CD14-positive monocyte (primary cell): ENCODE data around the gene CWC15. TPM values are rescaled to one million over a fixed set of nuclear protein-coding genes. Genes with fewer than 3 reads are reported as not detected.

Experiments
- DNase-seq, 3 donors: peaks; one replicate each; pipeline ENCODE4 v3.0.0-alpha.2; 2011 to 2022
- H2AFZ ChIP-seq: 2 replicates; pipeline ENCODE4 v1.6.0; 2012; ENCODE audit warnings: mild to moderate bottlenecking, low read depth, low read length, inconsistent platforms; ENCODE audit not compliant: insufficient read depth, poor library complexity, severe bottlenecking
- H3K27ac ChIP-seq, 2 donors: 1 replicate in 1 of 2; 2 replicates in 1 of 2; pipeline ENCODE4 v1.5.1; 2012 to 2013; ENCODE audit warnings: low read length in 2 of 2, control low read depth in 1 of 2, inconsistent platforms in 1 of 2, low read depth in 1 of 2, mild to moderate bottlenecking in 1 of 2
- H3K27me3 ChIP-seq, 2 donors: one replicate each; pipeline versions ENCODE4 v1.6.0 to v1.6.1; 2011 to 2013; ENCODE audit warnings: low read length in 2 of 2; ENCODE audit not compliant: control insufficient read depth in 2 of 2, insufficient read depth in 2 of 2
- H3K36me3 ChIP-seq, 2 donors: replicated peaks in 1 of 2; 1 replicate in 1 of 2; 2 replicates in 1 of 2; pipeline versions ENCODE4 v1.5.1 to v1.6.1; 2012 to 2013; ENCODE audit warnings: low read length in 2 of 2, control low read depth in 1 of 2, inconsistent platforms in 1 of 2, mild to moderate bottlenecking in 1 of 2; ENCODE audit not compliant: insufficient read depth in 2 of 2, control insufficient read depth in 1 of 2
- H3K4me1 ChIP-seq, 2 donors: 1 replicate in 1 of 2; 2 replicates in 1 of 2; pipeline versions ENCODE4 v1.5.1 to v1.6.1; 2012 to 2013; ENCODE audit warnings: low read length in 2 of 2, control low read depth in 1 of 2, inconsistent platforms in 1 of 2, mild to moderate bottlenecking in 1 of 2, moderate library complexity in 1 of 2; ENCODE audit not compliant: insufficient read depth in 2 of 2, control insufficient read depth in 1 of 2
- H3K4me2 ChIP-seq: replicated peaks from 2 replicates; pipeline ENCODE3; 2012; ENCODE audit warnings: low read length, moderate library complexity, mild to moderate bottlenecking; ENCODE audit not compliant: poor library complexity, severe bottlenecking; ENCODE audit errors: extremely low read depth
- H3K4me3 ChIP-seq, 3 experiments: fragments of 200-600 bp in 1 of 3; sonication (generic) in 1 of 3; replicated peaks in 1 of 3; 1 replicate in 2 of 3; 2 replicates in 1 of 3; pipeline ENCODE4 v1.5.1; 2011 to 2013; ENCODE audit warnings: low read length in 3 of 3, mild to moderate bottlenecking in 3 of 3, control low read depth in 2 of 3, low read depth in 2 of 3, inconsistent platforms in 1 of 3, moderate library complexity in 1 of 3
- H3K79me2 ChIP-seq: 2 replicates; pipeline ENCODE4 v1.6.0; 2012; ENCODE audit warnings: mild to moderate bottlenecking, control low read depth, inconsistent platforms, low read length, moderate library complexity; ENCODE audit not compliant: insufficient read depth
- H3K9ac ChIP-seq: 2 replicates; pipeline ENCODE4 v1.6.0; 2017; ENCODE audit warnings: low read length, mild to moderate bottlenecking; ENCODE audit not compliant: insufficient read depth, poor library complexity, severe bottlenecking
- H3K9me3 ChIP-seq, 2 donors: replicated peaks in 1 of 2; 1 replicate in 1 of 2; 2 replicates in 1 of 2; pipeline versions ENCODE4 v1.5.1 to v1.6.1; 2012 to 2013; ENCODE audit warnings: low read length in 2 of 2, control low read depth in 1 of 2; ENCODE audit not compliant: control insufficient read depth in 1 of 2, insufficient read depth in 1 of 2
- H4K20me1 ChIP-seq: 2 replicates; pipeline ENCODE4 v1.6.0; 2012; ENCODE audit warnings: mild to moderate bottlenecking, low read length, control low read depth, moderate library complexity; ENCODE audit not compliant: insufficient read depth
- H3K27ac Mint-ChIP-seq, 7 donors: one replicate each; pipeline ENCODE4 v1.8.0; 2020; ENCODE audit warnings: mild to moderate bottlenecking in 7 of 7, mixed read lengths in 7 of 7, moderate library complexity in 6 of 7, inconsistent platforms in 2 of 7
- H3K27me3 Mint-ChIP-seq, 3 donors: one replicate each; pipeline ENCODE4 v1.8.0; 2021 to 2022; ENCODE audit warnings: low read depth in 3 of 3, mild to moderate bottlenecking in 3 of 3, mixed read lengths in 3 of 3, moderate library complexity in 3 of 3, inconsistent platforms in 1 of 3
- H3K36me3 Mint-ChIP-seq, 2 donors: one replicate each; pipeline ENCODE4 v1.8.0; 2020; ENCODE audit warnings: mixed read lengths in 2 of 2, inconsistent platforms in 1 of 2, mild to moderate bottlenecking in 1 of 2
- H3K4me1 Mint-ChIP-seq: one replicate; pipeline ENCODE4 v1.8.0; 2020; ENCODE audit warnings: mild to moderate bottlenecking, mixed read lengths
- H3K4me3 Mint-ChIP-seq, 2 donors: one replicate each; pipeline ENCODE4 v1.8.0; 2020; ENCODE audit warnings: mild to moderate bottlenecking in 2 of 2, mixed read lengths in 2 of 2, moderate library complexity in 1 of 2
- H3K9me3 Mint-ChIP-seq, 7 donors: one replicate each; pipeline ENCODE4 v1.8.0; 2020 to 2022; ENCODE audit warnings: mixed read lengths in 7 of 7, mild to moderate bottlenecking in 6 of 7, moderate library complexity in 6 of 7, inconsistent platforms in 2 of 7
- CTCF ChIP-seq: fragments of 200-600 bp; IDR thresholded peaks from one replicate; pipeline ENCODE4 v1.8.0; 2022; ENCODE audit warnings: antibody characterized with exemption, mild to moderate bottlenecking
- WGBS: methylation state at CpG from one replicate; pipeline ENCODE4 v1.1.5; 2013; ENCODE audit warnings: missing lambda C conversion rate; ENCODE audit not compliant: insufficient coverage; 5-methylcytosine and 5-hydroxymethylcytosine counted together
- intact Hi-C, 2 donors: fragments of 100-400 bp; cut with micrococcal nuclease; formaldehyde crosslinking; loops; one replicate each; pipeline versions ENCODE4 v1.15.0 to v1.15.1; 2023
- polyA plus RNA-seq, 3 donors: library from polyadenylated mRNA; depleted of rRNA in 1 of 3; unstranded in 2 of 3; stranded (reverse) in 1 of 3; fragments of 300-500 nt in 2 of 3; fragments of >200 nt in 1 of 3; fragmentation: Illumina TruSeq in 2 of 3; gene quantifications; 1 replicate in 2 of 3; 2 replicates in 1 of 3; pipeline ENCODE4 v1.2.3, GENCODE V29; 2012 to 2021

CWC15 gene
- polyA plus RNA-seq, 3 donors, result 27.5 to 43.8 (median 38.9) TPM

GRCh38 chr11:94939346-94939745 lies 34.0 kb downstream of the CWC15 start:
- Histone ChIP-seq H3K36me3 (no peaks in the 10 kb centered on the region), H3K4me2 (no peak overlapping the region), H3K79me2 (no peaks in the 10 kb centered on the region), H3K4me3 (no peak overlapping the region), H2AFZ (no peak overlapping the region), H3K27ac (no peak overlapping the region), H4K20me1 (no peaks in the 10 kb centered on the region), H3K9me3 (no peaks in the 10 kb centered on the region), H3K9ac (no peak overlapping the region), H3K4me1 (no peaks in the 10 kb centered on the region), H3K27me3 (no peaks in the 10 kb centered on the region)
- no peak for DNase-seq
- Mint-ChIP-seq H3K36me3 (no peaks in the 10 kb centered on the region), H3K4me3 (no peak overlapping the region), H3K27ac (no peak overlapping the region), H3K4me1 (no peaks in the 10 kb centered on the region), H3K9me3 (peaks cover 0 to 4% (median 1%) of the 10 kb centered on the region in 7 donors), H3K27me3 (peaks cover 1 to 7% (median 3%) of the 10 kb centered on the region in 3 donors)
- WGBS, result 89% methylated on average over 2 of the region's 2 CpGs
- intact Hi-C loops, result no loop called here
- no peak for TF ChIP-seq CTCF

DNA sequence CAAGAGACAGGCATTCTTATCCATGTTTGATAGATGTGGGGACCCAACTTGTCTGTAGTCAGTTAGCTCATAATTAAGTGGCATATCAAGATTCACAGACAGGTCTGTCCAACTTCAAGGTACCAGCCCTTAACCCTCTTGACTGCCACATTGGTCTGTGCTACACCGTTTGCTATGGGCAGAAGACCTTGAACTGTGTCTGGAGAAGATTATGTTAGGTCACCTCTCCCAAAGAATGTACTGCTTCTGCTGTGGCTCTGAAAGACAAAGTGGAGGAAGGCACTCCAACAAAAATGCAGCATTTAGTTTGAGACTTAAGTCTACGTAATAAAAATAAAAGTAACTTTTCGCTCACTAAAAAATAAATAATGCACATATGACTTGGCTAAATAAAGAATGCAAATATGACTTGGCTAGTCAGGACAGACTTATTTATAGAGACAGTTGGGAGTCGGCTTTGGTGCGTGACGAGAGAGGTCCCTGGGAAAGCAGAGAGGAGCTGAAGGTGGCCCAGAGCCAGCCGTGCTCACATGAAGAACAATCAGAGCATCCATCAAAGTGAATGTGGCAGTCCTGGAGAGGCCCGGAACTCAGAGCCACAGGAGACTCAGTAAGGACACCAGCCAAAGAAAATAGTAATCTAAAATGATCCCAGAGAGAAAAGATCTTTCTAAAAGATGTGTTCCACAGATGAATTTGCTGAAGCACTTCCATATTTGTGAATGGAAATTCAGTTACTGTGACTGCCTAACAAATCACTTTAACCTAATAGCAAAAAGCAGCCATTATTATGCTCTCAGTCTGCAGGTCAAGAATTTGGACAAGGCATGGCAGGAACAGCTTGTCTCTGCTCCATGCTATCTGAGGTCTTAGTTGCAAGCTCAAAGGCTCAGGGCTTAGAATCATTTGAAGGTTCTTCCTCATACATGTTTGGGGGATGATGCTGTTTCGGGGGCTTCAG lies 35.0 kb downstream of the CWC15 start:
- no peaks in the 10 kb centered on the region for H3K9me3 ChIP-seq
- H2AFZ ChIP-seq, result no peak overlapping the region
- peaks cover 0 to 3% (median 0%) of the 10 kb centered on the region in 7 donors for H3K9me3 Mint-ChIP-seq
- no peaks in the 10 kb centered on the region for H3K27me3 ChIP-seq
- no peak for TF ChIP-seq CTCF
- WGBS, result 91% methylated on average over 5 of the region's 9 CpGs
- H3K27me3 Mint-ChIP-seq, result peaks cover 1 to 7% (median 3%) of the 10 kb centered on the region in 3 donors
- no peaks in the 10 kb centered on the region for H3K36me3 ChIP-seq
- no peaks in the 10 kb centered on the region for H3K4me1 Mint-ChIP-seq
- no peak overlapping the region for H3K9ac ChIP-seq
- no peak overlapping the region for H3K27ac Mint-ChIP-seq
- no peaks in the 10 kb centered on the region for H3K36me3 Mint-ChIP-seq
- H3K4me2 ChIP-seq, result no peak overlapping the region
- H3K27ac ChIP-seq, result no peak overlapping the region
- H3K4me1 ChIP-seq, result no peaks in the 10 kb centered on the region
- DNase-seq, result no peak
- H3K4me3 ChIP-seq, result no peak overlapping the region
- no peak overlapping the region for H3K4me3 Mint-ChIP-seq
- H4K20me1 ChIP-seq, result no peaks in the 10 kb centered on the region
- no peaks in the 10 kb centered on the region for H3K79me2 ChIP-seq
- intact Hi-C loops, result no loop called here
